Amniotic stem cell (primary cell): ENCODE data around the gene CLDN7.

Experiments
- DNase-seq: peaks from one replicate; lab custom pipeline; 2025; lab: John Stamatoyannopoulos, UW

The CLDN7 gene

GRCh38 chr17:7285679-7286078 lies 23.4 kb upstream of the CLDN7 start:
- DNase-seq, result no peak

DNA sequence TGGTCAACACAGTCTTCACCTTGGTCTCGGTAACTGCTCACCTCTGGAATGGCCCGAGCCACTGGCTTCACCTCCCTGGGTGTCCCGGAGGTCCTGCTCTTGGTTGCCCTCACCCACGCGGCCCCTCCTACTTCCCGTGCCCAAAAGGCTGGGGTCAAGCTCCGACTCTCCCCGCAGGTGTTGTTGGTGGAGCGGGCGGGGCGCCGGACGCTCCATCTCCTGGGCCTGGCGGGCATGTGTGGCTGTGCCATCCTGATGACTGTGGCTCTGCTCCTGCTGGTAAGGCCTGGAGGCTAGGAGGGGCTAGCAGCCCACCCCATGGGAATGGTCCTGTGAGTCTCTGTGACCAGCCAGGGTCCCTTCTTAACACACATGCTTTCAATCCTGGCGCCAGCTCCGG lies 22.6 kb upstream of the CLDN7 start:
- DNase-seq, result no peak

GRCh38 chr17:7283471-7284216 lies 21.4 kb upstream of the CLDN7 start:
- DNase-seq, result no peak

GRCh38 chr17:7282752-7283321 lies 20.6 kb upstream of the CLDN7 start:
- no peak for DNase-seq

DNA sequence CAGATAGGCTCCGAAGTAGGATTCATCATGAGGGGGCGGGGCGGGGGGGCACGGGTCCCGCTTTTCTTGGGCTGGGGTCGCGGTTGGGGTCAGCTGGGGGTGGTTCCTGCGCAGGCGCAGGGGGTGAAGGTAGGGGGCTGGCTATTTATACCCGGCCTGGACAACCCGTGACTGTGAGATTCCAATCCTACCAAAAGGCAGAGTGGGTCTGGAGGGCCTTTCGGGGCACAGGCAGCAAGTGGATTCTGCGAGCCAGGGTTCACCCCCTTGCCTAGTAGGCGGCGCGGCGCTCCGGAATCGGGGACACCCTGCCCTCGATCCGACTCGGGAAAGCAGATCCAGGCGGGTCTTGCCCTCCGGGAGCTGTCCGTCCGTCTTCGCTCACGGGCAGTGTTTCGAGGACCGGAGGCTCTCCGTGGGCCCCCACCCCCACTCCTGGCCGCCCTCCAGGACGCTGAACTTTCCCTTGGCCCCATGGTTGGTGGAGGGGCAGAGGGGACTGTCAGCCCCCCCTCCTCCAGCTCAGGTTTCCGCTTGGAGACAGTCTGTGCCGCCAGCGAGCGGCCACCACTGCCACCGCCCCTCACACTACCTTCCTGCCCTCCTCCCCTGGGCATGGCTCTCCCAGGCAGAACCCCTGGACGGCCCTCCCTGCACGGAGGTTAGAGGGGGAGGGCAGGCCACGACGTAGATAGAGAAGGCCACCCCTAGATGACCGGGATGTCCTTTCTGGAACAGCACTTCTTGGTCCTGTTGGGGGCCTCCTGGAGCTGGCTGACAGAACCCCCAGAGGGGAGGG lies 19.9 kb upstream of the CLDN7 start:
- DNase-seq, result no peak

- peak; percentile 69 for DNase-seq
Observed at GRCh38 chr17:7281074-7281952, 19.0 kb upstream of the CLDN7 start, which contains the start of gene SLC2A4. Gene SLC2A4 (plus strand): TSS chr17:7281718. CDS start chr17:7281935, 217 bp downstream.

DNA sequence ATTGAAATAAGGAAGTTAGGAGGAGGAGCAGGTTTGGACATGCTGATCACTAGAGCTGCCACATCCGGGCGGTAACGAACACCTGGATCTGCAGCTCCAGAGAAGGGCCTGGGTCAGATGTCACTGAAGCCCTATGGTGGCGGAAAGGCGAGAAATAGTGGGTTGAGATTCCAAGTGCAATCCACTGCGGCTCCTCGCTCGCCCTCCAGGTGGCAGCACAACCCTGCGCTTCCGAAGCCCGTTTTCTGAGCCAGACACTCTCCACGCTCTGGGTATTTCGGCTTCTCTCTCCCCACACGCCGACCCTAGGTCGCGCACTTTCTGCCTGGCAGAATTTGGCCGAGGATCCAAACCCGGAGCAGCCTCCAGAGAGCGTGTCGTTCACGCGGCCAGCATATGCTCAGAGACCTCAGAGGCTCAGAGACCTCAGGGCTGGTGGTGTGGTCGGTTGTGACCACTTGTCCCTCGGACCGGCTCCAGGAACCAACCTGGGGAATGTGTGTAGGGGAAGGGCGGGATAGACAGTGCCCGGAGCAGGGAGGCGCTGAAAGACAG lies 18.3 kb upstream of the CLDN7 start:
- DNase-seq, result peak; percentile 56

DNA sequence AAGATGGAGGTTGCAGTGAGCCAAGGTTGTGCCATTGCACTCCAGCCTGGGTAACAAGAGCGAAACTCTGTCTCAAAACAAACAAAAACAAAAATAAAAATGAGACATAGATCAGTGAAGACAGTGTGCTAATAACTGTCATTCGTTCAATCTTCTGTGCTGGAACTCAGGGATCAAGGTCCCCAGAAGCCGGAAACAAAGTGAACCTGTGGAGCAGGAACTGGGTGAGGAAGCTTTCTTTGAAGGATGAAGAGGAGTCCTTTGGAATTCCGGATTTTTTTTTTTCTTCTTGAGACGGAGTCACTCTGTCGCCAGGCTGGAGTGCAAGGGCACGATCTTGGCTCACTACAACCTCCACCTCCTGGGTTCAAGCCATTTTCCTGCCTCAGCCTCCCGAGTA lies 17.2 kb upstream of the CLDN7 start:
- DNase-seq, result no peak

DNA sequence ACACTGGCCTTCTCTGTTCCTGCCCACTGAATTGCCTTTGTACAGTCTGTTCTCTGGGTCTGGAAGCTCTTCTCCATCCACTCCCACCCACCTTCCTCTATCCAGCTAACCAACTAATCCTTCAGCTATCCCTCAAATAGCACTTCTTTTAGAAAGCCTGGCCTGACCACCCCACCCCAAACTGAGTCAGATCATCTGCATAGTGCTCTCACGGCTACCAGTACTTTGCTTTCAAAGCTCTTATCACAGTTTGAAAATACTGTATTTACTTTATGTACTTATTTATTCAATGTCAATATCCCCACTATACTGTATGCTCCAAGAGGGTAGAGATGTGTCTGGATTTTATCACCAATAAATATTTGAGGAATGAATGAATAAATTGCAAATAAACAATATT lies 4.5 kb upstream of the CLDN7 start:
- no peak for DNase-seq

- no peak for DNase-seq
Observed at GRCh38 chr17:7263801-7264078, 1.5 kb upstream of the CLDN7 start.

DNA sequence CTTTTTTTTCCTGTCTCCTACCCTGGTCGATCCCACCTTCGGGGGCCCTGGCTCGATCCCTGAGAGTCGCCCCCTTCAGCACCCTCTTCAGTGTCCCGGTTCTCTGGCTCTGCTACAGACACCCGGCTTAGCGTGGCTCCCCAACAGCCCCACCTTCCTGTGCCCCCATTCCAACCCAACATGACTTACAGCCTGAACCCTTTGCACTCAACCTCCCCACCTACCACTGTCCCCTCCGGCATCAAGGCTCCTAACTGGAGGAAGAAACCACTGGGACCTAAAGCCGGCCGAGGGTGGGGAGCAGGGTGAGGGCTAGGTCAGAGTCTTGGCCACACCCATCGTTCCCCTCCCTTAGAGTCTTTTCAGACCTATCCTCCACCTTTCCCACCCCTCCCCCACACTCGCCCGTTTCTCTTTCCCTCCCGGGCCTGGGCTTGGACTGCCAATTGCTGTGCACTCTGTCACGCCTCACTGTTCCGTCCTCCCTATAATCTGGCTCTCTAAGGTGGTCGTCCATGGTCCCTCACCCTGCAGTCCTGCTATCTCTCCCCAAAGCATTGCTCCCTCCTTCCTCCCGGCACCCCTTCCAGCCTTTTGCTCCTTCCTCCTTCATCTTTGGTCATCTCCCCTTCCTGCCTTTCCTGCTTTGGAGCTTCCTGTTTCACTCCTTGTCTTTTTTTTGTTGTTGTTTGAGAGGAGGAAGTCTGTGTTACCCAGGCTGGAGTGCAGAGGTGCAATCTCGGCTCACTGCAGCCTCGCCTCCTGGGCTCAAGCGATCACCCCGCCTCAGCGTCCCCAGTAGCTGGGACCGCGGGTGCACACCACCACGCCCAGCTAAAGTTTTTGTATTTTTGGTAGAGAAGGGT lies 890 bp upstream of the CLDN7 start:
- no peak for DNase-seq

DNA sequence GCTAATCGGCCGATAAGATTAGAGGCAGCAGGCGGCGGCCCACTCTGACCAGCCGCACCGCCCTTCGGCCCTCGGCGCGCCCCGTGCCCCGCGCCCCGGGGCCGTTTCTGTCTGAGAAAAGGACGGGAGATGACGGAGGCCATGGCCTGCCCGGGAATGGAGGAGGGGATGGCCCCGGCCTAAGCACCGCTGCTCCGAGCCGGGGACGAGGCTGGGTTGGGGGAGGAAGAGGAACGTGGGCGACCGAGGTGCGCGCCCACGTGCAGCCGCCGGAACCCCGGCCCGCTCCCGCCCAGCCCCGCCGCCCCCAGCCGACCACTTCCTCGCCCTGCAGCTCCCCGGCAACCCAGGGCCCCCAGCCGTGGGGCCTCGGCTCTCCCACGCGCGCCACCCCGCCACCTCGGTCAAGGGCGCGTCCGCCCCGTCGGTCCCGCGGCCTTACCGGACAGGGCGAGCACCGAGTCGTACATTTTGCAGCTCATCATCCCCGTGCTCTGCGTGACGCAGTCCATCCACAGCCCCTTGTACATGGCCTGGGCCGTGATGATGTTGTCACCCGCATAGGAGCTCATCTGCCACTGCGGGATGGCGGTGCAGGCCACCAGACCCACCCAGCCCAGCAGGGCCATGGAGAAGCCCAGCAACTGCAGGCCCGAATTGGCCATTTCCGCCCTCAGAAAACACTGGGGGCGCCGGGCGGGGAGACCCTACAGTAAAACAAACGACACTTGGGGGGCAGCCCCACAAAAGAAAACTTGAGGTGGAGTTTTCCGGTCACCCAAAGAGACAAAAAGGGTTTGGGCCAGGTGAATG lies 693 bp downstream of the CLDN7 start:
- no peak for DNase-seq

DNA sequence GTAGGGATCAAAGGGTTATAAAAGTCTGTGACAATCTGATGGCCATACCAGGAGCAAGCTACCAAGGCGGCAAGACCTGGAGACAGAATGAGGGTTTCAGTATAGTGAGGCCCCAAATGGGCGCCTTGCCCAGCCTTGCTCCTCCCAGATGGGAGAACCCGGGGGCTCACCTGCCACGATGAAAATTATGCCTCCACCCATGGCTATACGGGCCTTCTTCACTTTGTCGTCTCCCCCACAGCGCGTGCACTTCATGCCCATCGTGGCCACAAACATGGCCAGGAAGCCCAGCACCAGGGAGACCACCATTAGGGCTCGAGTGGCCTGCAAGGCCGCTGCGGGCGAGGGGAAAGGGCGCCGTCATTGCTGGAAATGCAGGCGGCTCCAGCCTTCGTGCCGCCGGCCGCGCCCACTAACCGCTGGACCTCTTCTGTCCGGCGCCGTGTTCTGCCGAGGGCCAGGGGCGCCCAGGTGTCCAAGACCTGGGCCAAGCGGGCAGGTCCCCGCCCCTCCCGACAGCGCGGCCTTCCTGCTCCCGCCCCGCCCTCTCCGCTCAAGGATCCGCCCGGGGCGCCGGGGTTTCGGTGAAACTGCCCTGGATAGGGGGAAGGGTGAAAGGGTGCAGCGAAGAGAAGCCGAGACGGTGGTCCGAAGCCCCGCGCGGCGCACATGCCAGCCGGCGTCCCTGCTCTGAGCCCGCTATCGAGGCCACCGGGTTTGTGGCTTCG lies 1.5 kb downstream of the CLDN7 start:
- DNase-seq, result no peak

DNA sequence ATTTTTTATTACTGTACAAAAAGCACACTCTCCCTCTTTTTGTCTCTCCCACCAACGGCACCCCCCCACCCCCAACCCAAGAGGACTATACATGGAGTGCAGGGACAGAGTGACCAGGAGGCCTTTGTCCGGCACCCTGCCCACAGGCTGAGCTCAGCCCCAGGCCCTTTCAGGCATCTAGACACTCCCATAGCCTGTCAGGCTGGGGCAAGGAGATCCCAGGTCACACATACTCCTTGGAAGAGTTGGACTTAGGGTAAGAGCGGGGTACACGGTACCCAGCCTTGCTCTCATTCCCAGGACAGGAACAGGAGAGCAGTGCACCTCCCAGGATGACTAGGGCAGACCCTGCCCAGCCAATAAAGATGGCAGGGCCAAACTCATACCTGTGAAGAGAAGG lies 2.1 kb downstream of the CLDN7 start:
- DNase-seq, result no peak

DNA sequence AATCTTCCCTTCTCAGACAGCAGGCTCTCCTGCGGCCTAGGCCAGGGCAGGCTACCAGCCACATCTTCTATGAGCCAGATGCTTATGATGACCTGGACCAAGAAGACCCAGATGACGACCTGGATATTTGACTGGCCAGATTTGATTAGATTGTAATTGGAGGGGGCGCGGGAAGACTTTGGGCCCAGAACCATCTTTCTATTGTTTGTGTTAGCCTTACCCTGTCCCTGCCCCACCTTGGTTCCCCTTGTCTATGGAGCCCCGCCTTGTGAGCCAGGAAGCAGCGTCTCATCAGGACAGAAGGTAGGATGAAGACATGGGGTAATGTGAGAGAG lies 2.8 kb downstream of the CLDN7 start:
- no peak for DNase-seq

GRCh38 chr17:7258731-7259554 lies 3.3 kb downstream of the CLDN7 start:
- DNase-seq, result no peak

- DNase-seq, result no peak
Observed at GRCh38 chr17:7256766-7257456, 5.4 kb downstream of the CLDN7 start.

GRCh38 chr17:7254511-7254910 lies 7.8 kb downstream of the CLDN7 start:
- DNase-seq, result no peak
